ENCODE data around the gene UNC45A.

DNA sequence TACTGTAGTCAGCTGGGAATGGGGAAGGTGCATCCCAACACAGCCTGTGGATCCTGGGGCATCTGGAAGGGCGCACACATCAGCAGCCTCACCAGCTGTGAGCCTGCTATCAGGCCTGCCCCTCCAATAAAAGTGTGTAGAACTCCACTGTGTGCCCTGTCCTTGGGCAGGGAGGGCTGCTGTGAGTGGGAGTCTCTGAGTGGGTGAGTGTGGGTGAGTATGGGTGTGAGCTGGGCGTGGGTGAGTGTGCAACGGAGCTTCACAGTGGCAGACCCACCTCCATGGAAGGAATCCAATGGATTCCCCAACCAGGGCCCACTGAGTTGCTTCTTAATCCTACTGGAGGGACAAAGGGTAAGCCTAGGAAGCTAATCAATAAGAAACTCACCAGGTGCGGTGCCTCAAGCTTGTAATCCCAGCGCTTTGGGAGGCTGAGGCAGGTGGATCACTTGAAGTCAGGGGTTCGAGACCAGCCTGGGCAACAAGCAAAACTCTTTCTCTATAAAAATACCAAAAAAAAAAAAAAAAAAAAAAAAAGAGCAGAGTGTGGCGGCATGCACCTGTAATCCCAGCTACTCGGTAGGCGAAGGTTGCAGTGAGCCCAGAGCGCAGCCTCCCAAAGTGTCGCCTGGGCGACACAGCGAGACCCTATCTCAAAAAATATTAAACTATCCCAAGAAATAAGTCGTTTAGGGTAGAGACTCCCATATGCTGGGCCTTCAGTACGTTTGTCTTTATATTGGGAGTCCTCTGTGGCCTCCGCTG is 19.0 kb downstream of the UNC45A start:
- TF ChIP-seq CTCF (IDR thresholded peaks at IDR 0.05), result no peak
- TF ChIP-seq POLR2A (IDR thresholded peaks at IDR 0.05), result no peak
